Peyer's patch (tissue), 4 donors: ENCODE measurements around the gene ZC3H7B.

Source experiments
- CTCF ChIP-seq, 6 experiments: fragments of 450-650 bp in 4 of 6; fragments of 200-600 bp in 2 of 6; sonication (generic) in 1 of 6; IDR thresholded peaks; one replicate each; pipeline ENCODE4 v1.5.1; 2017 to 2019; ENCODE audit warnings: antibody characterized with exemption in 6 of 6, mild to moderate bottlenecking in 3 of 6, moderate library complexity in 1 of 6
- POLR2A ChIP-seq, 2 donors: fragments of 450-650 bp; IDR thresholded peaks; one replicate each; pipeline ENCODE4 v1.5.1; 2017; ENCODE audit warnings: antibody characterized with exemption in 2 of 2, mild to moderate bottlenecking in 2 of 2, moderate library complexity in 2 of 2

GRCh38 chr22:41358927-41359326, 57.6 kb downstream of the ZC3H7B start:
- TF ChIP-seq CTCF (IDR thresholded peaks at IDR 0.05) (no peak), POLR2A (IDR thresholded peaks at IDR 0.05) (no peak)
